Smooth muscle cell (in vitro differentiated cells): Measurements from ENCODE around the gene CZIB. TPM values are rescaled to one million over a fixed set of nuclear protein-coding genes. Genes with fewer than 3 reads are reported as not detected.

Source experiments
- DNase-seq: peaks from one replicate; lab custom pipeline; 2025; ENCODE audit not compliant: unreplicated experiment; lab: John Stamatoyannopoulos, UW
- H2AFZ ChIP-seq: fragments of 200-600 bp; sonication (generic); 2 replicates; pipeline ENCODE4 v1.6.0; 2016; ENCODE audit warnings: antibody characterized with exemption, low read depth, mild to moderate bottlenecking
- H3F3A ChIP-seq: fragments of 200-600 bp; sonication (generic); 2 replicates; pipeline ENCODE4 v1.6.0; 2017; ENCODE audit warnings: antibody characterized with exemption, low read depth
- H3K27ac ChIP-seq: fragments of 200-600 bp; sonication (generic); 2 replicates; pipeline ENCODE4 v1.5.1; 2016; ENCODE audit warnings: low read depth, mild to moderate bottlenecking
- H3K27me3 ChIP-seq: fragments of 200-600 bp; sonication (generic); 2 replicates; pipeline ENCODE4 v1.6.1; 2016; ENCODE audit warnings: low read depth, mild to moderate bottlenecking
- H3K36me3 ChIP-seq: fragments of 200-600 bp; sonication (generic); 2 replicates; pipeline ENCODE4 v1.5.1; 2016; ENCODE audit warnings: low read depth
- H3K4me1 ChIP-seq: fragments of 200-600 bp; sonication (generic); 2 replicates; pipeline ENCODE4 v1.5.1; 2016; ENCODE audit warnings: low read depth
- H3K4me2 ChIP-seq: fragments of 200-600 bp; sonication (generic); 2 replicates; pipeline ENCODE4 v1.6.0; 2016; ENCODE audit warnings: mild to moderate bottlenecking
- H3K4me3 ChIP-seq: fragments of 200-600 bp; sonication (generic); 2 replicates; pipeline ENCODE4 v1.5.1; 2016; ENCODE audit warnings: mild to moderate bottlenecking
- H3K79me2 ChIP-seq: fragments of 200-600 bp; sonication (generic); 2 replicates; pipeline ENCODE4 v1.6.0; 2016; ENCODE audit warnings: low read depth, mild to moderate bottlenecking
- H3K9ac ChIP-seq: fragments of 200-600 bp; sonication (generic); 2 replicates; pipeline ENCODE4 v1.6.0; 2016; ENCODE audit warnings: low read depth
- H3K9me3 ChIP-seq: fragments of 200-600 bp; sonication (generic); replicated peaks from 2 replicates; pipeline ENCODE4 v1.5.1; 2016; ENCODE audit warnings: low read depth
- H4K20me1 ChIP-seq: fragments of 200-600 bp; sonication (generic); 2 replicates; pipeline ENCODE4 v1.6.0; 2016; ENCODE audit warnings: low read depth
- CTCF ChIP-seq: fragments of 200-600 bp; sonication (generic); IDR thresholded peaks from 2 replicates; pipeline ENCODE4 v1.5.1; 2017; ENCODE audit warnings: borderline replicate concordance, mild to moderate bottlenecking, antibody characterized with exemption; ENCODE audit not compliant: insufficient read depth, poor library complexity, severe bottlenecking
- WGBS: methylation state at CpG from one replicate; pipeline ENCODE4 v1.1.7; 2016; ENCODE audit warnings: low lambda C conversion rate; 5-methylcytosine and 5-hydroxymethylcytosine counted together
- polyA plus RNA-seq: library from polyadenylated mRNA; unstranded; fragments of >200 nt; fragmentation: Nextera tagmentation; extraction: Ambion mirVana; gene quantifications from 2 replicates; pipeline ENCODE4 v1.2.1, GENCODE V29; 2016
- total RNA-seq: library from RNA; depleted of rRNA; stranded (reverse); fragments of >200 nt; gene quantifications from 2 replicates; pipeline ENCODE4 v1.2.3, GENCODE V29; 2014

CZIB gene
- total and polyA plus RNA-seq, 2 experiments from 2014 or later: 47.9 to 49.4 TPM

GRCh38 chr1:53256511-53257453, 36.3 kb upstream of the CZIB start:
- Histone ChIP-seq H3K4me1 (no peaks in the 10 kb centered on the region), H3K79me2 (no peaks in the 10 kb centered on the region), H3K9me3 (no peaks in the 10 kb centered on the region), H2AFZ (no peak overlapping the region), H3K27ac (peak overlapping the region; percentile 23), H3K4me2 (no peak overlapping the region), H3K36me3 (no peaks in the 10 kb centered on the region), H4K20me1 (no peaks in the 10 kb centered on the region), H3F3A (no peaks in the 10 kb centered on the region), H3K27me3 (no peaks in the 10 kb centered on the region), H3K4me3 (no peak overlapping the region), H3K9ac (no peak overlapping the region)
- WGBS: 92% methylated on average over 11 of the region's 11 CpGs
- no peak for DNase-seq
- no peak for TF ChIP-seq CTCF

DNA sequence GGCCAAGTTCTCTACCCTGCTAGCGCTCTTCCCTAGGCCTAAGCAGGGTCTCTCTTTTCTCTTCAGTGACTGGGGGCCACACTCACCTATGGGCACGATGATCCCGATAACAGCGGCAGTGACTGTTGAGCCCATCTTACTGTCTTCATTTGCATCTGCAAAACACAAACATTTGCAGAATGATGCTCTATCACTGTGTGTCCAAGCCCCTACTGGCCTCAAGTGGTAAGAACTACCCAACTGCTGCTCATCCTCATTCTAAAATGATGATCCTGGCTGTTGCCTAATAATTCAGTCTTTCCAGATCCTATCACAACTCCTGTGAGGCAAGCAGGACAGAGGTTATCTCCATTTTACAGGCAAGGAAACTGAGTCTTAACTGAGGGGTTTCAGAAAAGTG, 34.6 kb upstream of the CZIB start:
- H4K20me1 ChIP-seq: no peaks in the 10 kb centered on the region
- WGBS: 99% methylated on average over 4 of the region's 4 CpGs
- no peaks in the 10 kb centered on the region for H3K9me3 ChIP-seq
- H3K27ac ChIP-seq: no peak overlapping the region
- no peak overlapping the region for H3K4me2 ChIP-seq
- DNase-seq: no peak
- no peaks in the 10 kb centered on the region for H3K36me3 ChIP-seq
- no peak overlapping the region for H2AFZ ChIP-seq
- no peak for TF ChIP-seq CTCF
- H3K4me1 ChIP-seq: no peaks in the 10 kb centered on the region
- no peaks in the 10 kb centered on the region for H3K27me3 ChIP-seq
- no peak overlapping the region for H3K9ac ChIP-seq
- no peaks in the 10 kb centered on the region for H3K79me2 ChIP-seq
- H3F3A ChIP-seq: no peaks in the 10 kb centered on the region
- H3K4me3 ChIP-seq: no peak overlapping the region

DNA sequence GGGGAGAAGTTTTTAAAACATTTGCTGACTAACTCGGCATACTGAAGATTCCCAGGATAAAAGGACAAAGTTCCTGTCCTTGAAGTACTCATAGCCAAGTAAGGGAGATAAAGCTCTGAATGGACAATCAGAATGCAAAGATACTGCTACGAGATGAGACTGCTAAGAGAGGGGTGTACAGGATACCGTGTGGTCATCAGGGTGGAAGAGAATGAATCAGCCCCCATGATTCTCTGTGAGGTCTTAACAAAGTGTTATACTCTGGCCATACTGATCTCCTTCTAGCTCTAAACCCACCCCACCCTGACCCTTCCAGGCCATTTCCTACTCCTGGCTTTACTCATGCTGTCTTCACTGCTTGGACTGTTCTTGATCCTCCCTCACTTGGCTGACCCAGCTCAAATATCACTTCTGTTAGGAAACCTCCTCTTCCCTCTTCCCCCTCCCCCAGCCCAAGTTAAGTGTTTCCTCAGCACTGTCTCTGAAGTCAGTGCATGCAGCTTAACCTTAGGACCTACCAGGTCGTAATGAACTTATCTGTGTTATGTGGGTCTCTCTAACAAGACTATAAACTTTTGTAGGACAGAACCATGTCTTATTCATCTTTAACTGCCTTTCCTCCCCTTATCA, 33.7 kb upstream of the CZIB start:
- H4K20me1 ChIP-seq: no peaks in the 10 kb centered on the region
- no peaks in the 10 kb centered on the region for H3K79me2 ChIP-seq
- no peak for TF ChIP-seq CTCF
- H3K4me2 ChIP-seq: no peak overlapping the region
- no peak overlapping the region for H3K9ac ChIP-seq
- H3F3A ChIP-seq: no peaks in the 10 kb centered on the region
- H3K9me3 ChIP-seq: no peaks in the 10 kb centered on the region
- no peaks in the 10 kb centered on the region for H3K4me1 ChIP-seq
- 29% methylated on average over 4 of the region's 4 CpGs for WGBS
- DNase-seq: no peak
- H3K36me3 ChIP-seq: no peaks in the 10 kb centered on the region
- H2AFZ ChIP-seq: no peak overlapping the region
- H3K27me3 ChIP-seq: no peaks in the 10 kb centered on the region
- H3K4me3 ChIP-seq: no peak overlapping the region
- no peak overlapping the region for H3K27ac ChIP-seq
